ENCODE results near the gene SMTN.

- TF ChIP-seq CTCF (IDR thresholded peaks at IDR 0.05) (no peak), POLR2A (IDR thresholded peaks at IDR 0.05) (no peak), EP300 (IDR thresholded peaks at IDR 0.05) (no peak)
These were observed 59.6 kb downstream of the SMTN start for GRCh38 chr22:31140746-31141145.
